ENCODE measurements around the gene ATP8B1. TPM values are rescaled to one million over a fixed set of nuclear protein-coding genes. Genes with fewer than 3 reads are reported as not detected.

The ATP8B1 gene
- total and polyA plus RNA-seq, 2 donors (not counting 3 experiments of a cell fraction or from before 2014, with no cell fraction given): 49.3 to 100 TPM

DNA sequence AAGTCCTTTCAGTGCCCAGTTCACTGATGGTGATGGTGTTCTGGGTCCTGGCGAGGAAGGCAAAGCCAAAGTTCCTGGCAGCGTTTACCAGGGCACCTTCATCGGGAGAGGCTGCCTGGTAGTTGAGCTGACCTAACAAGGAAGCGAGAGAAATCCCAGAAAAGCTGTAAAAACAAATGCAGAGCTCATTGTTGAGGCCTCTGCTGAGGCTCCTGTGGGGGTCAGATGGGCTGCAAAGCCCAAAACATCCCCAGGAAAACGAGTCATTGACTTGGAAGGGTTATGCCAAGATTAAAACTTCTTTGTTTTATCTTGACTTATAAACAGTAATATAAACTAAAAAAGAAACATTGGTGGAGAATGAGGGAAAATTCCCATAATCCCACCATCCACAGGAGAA, 128.2 kb downstream of the ATP8B1 start:
- BruUV-seq (replicated peaks): no TSS peak

More for the DNA sequence above, 128.2 kb downstream of the ATP8B1 start:
- no peaks in the 10 kb centered on the region for H3K27me3 ChIP-seq (ENCODE audit: control insufficient read depth in 2 of 2, insufficient read depth in 2 of 2, low read length in 2 of 2)
- H3K36me3 ChIP-seq (ENCODE audit: control insufficient read depth in 2 of 2, extremely low read depth in 1 of 2, insufficient read depth in 2 of 2, low read length in 2 of 2): peaks cover 9 to 17% of the 10 kb centered on the region in 2 experiments
- CTCF ChIA-PET: interaction anchor here (0.6 to 2.3 kb wide), 4 partner anchors 9 to 447 kb away, joined by 3 to 6 read pairs (median 3); no protein-coding TSS in a partner anchor
- POLR2A ChIA-PET: interaction anchor here (0.6 to 0.8 kb wide), 2 partner anchors 52 to 103 kb away, joined by 3 read pairs; no protein-coding TSS in a partner anchor
- no peaks in the 10 kb centered on the region for H3K9me1 ChIP-seq (replicated peaks; ENCODE audit: control insufficient read depth, extremely low read depth, insufficient read depth, low read length)
- H3K4me3 ChIP-seq (replicated peaks in 1 of 3; ENCODE audit: insufficient read depth in 1 of 3, low read depth in 1 of 3, low read length in 3 of 3): no peak overlapping the region
- H4K20me1 ChIP-seq (replicated peaks; ENCODE audit: control insufficient read depth, extremely low read depth, insufficient read depth, low read length): no peaks in the 10 kb centered on the region
- TF ChIP-seq POLR2AphosphoS5 (IDR thresholded peaks at IDR 0.05; ENCODE audit: insufficient read depth, low read depth, low read length) (peak; percentile 82), MYC (IDR thresholded peaks at IDR 0.05; ENCODE audit: low read depth, low read length) (no peak), FOS (IDR thresholded peaks at IDR 0.05; ENCODE audit: borderline replicate concordance, insufficient read depth, low read length) (peak; percentile 15), JUN (IDR thresholded peaks at IDR 0.05; ENCODE audit: borderline replicate concordance, insufficient read depth, insufficient read length, low read depth) (peak; percentile 60), EZH2 (IDR thresholded peaks at IDR 0.05; ENCODE audit: borderline replicate concordance, low read depth, low read length, severe bottlenecking) (no peak), GATA2 (IDR thresholded peaks at IDR 0.05; ENCODE audit: insufficient read depth, insufficient read length, low read depth, low read length) (peak; percentile 55), POLR2A (IDR thresholded peaks at IDR 0.05; ENCODE audit: low read depth, low read length) (peak; percentile 71)
- TF ChIP-seq, protein P1, sequence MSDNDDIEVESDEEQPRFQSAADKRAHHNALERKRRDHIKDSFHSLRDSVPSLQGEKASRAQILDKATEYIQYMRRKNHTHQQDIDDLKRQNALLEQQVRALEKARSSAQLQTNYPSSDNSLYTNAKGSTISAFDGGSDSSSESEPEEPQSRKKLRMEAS (IDR thresholded peaks at IDR 0.05; ENCODE audit: insufficient read depth, insufficient read length): no peak
- TF ChIP-seq, protein P2, sequence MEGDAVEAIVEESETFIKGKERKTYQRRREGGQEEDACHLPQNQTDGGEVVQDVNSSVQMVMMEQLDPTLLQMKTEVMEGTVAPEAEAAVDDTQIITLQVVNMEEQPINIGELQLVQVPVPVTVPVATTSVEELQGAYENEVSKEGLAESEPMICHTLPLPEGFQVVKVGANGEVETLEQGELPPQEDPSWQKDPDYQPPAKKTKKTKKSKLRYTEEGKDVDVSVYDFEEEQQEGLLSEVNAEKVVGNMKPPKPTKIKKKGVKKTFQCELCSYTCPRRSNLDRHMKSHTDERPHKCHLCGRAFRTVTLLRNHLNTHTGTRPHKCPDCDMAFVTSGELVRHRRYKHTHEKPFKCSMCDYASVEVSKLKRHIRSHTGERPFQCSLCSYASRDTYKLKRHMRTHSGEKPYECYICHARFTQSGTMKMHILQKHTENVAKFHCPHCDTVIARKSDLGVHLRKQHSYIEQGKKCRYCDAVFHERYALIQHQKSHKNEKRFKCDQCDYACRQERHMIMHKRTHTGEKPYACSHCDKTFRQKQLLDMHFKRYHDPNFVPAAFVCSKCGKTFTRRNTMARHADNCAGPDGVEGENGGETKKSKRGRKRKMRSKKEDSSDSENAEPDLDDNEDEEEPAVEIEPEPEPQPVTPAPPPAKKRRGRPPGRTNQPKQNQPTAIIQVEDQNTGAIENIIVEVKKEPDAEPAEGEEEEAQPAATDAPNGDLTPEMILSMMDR (IDR thresholded peaks at IDR 0.05; ENCODE audit: extremely low read depth in 1 of 2, insufficient read depth in 1 of 2, low read depth in 1 of 2, low read length in 2 of 2): no peak
- H3K27ac ChIP-seq (ENCODE audit: insufficient read depth, low read depth, low read length): peak overlapping the region; percentile 62
- H2AFZ ChIP-seq (ENCODE audit: low read depth, low read length): no peak overlapping the region
- no peaks in the 10 kb centered on the region for H3K79me2 ChIP-seq (ENCODE audit: control insufficient read depth, insufficient read depth, low read length)
- peaks cover 38% of the 10 kb centered on the region for H3K4me1 ChIP-seq (ENCODE audit: control insufficient read depth, extremely low read depth, insufficient read depth, low read length)
- peak overlapping the region; percentile 7 for H3K4me2 ChIP-seq (ENCODE audit: insufficient read depth, low read length)
- DNase-seq (ENCODE audit: low read depth, low spot score) (peak; percentile 98), FAIRE-seq (peak; percentile 79)
- dilution Hi-C loops (cut with MboI; ENCODE audit: extremely low pct_ligation_motif_present, low sequenced_read_pairs) (no loop called here), intact Hi-C loops (cut with micrococcal nuclease) (loop anchor here (2.0 to 5.0 kb wide), 3 partner anchors 54 to 172 kb away; partner anchors contain the start of gene ATP8B1)
- H3K9me3 ChIP-seq (replicated peaks; ENCODE audit: control insufficient read depth, insufficient read depth, low read length): no peaks in the 10 kb centered on the region
- no peak overlapping the region for H3K9ac ChIP-seq (replicated peaks; ENCODE audit: extremely low read depth, insufficient read depth, low read length)

Data from endothelial cell of umbilical vein (primary cell).